Heart left ventricle (tissue), 16 donors: ENCODE results near the gene NMS. TPM values are rescaled to one million over a fixed set of nuclear protein-coding genes. Genes with fewer than 3 reads are reported as not detected.

Source experiments
- ATAC-seq, 4 donors: fragments of 200-7000 bp; cut with Tn5 transposase; one replicate each; pipeline ENCODE4 v1.9.1; 2020 to 2022; ENCODE audit warnings: moderate library complexity in 4 of 4, mild to moderate bottlenecking in 3 of 4, moderate number of reproducible peaks in 1 of 4
- DNase-seq, 5 donors: peaks; one replicate each; pipeline ENCODE4 v3.0.0-alpha.2; 2020
- H3K27ac ChIP-seq, 12 donors: fragments of 200-600 bp; sonication (generic) in 4 of 12; one replicate each; pipeline versions ENCODE4 v1.5.0 to v1.8.0; 2016 to 2022; ENCODE audit warnings: mild to moderate bottlenecking in 2 of 12
- H3K27me3 ChIP-seq, 9 donors: fragments of 200-600 bp; sonication (generic) in 2 of 9; one replicate each; pipeline versions ENCODE4 v1.5.1 to v1.8.0; 2016 to 2022; ENCODE audit warnings: mild to moderate bottlenecking in 3 of 9
- H3K36me3 ChIP-seq, 9 donors: fragments of 200-600 bp; sonication (generic) in 2 of 9; one replicate each; pipeline versions ENCODE4 v1.5.0 to v1.8.0; 2018 to 2022; ENCODE audit warnings: mild to moderate bottlenecking in 2 of 9
- H3K4me1 ChIP-seq, 12 donors: fragments of 200-600 bp; sonication (generic) in 4 of 12; one replicate each; pipeline versions ENCODE4 v1.5.0 to v1.8.0; 2016 to 2022; ENCODE audit warnings: mild to moderate bottlenecking in 3 of 12
- H3K4me3 ChIP-seq, 12 donors: fragments of 200-600 bp; sonication (generic) in 4 of 12; one replicate each; pipeline versions ENCODE4 v1.5.0 to v1.8.0; 2017 to 2022; ENCODE audit warnings: mild to moderate bottlenecking in 9 of 12, moderate library complexity in 4 of 12
- H3K9me3 ChIP-seq, 12 donors: fragments of 200-600 bp; sonication (generic) in 4 of 12; one replicate each; pipeline versions ENCODE4 v1.5.0 to v1.8.0; 2016 to 2022; ENCODE audit warnings: mild to moderate bottlenecking in 1 of 12
- POLR2A ChIP-seq, 2 donors: fragments of 450-650 bp; IDR thresholded peaks; one replicate each; pipeline ENCODE4 v1.6.1; 2017; ENCODE audit warnings: antibody characterized with exemption in 2 of 2, mild to moderate bottlenecking in 2 of 2, moderate library complexity in 2 of 2
- WGBS, 4 donors: extraction: QIAGEN DNeasy Blood & Tissue Kit in 2 of 4; methylation state at CpG; one replicate each; pipeline versions ENCODE4 v1.1.5 to v1.1.7; 2013 to 2018; 5-methylcytosine and 5-hydroxymethylcytosine counted together
- intact Hi-C, 10 donors: fragments of 100-400 bp; cut with DNase I; formaldehyde crosslinking; loops; one replicate each; pipeline versions ENCODE4 v1.11.1 to v1.14.2; 2022
- polyA plus RNA-seq, 2 donors: library from polyadenylated mRNA; stranded (reverse); fragments of 200-250 nt; gene quantifications; one replicate each; pipeline ENCODE4 v1.2.3, GENCODE V29; 2013
- total RNA-seq, 9 donors: library from RNA; depleted of rRNA in 2 of 9; stranded (reverse); fragments of >200 nt in 2 of 9; fragmentation: NEBNext Ultra II Directional in 3 of 9; extraction: Animal tissue kit (Norgen Biotek cat#: 25700) in 3 of 9; gene quantifications; one replicate each; pipeline versions ENCODE4 v1.1.0 to v1.2.4, GENCODE V29; 2016 to 2023
- TF ChIP-seq, protein P1 (sequence below), 12 donors: fragments of 200-600 bp; sonication (generic) in 4 of 12; IDR thresholded peaks; one replicate each; pipeline versions ENCODE4 v1.5.0 to v1.8.0; 2018 to 2022; ENCODE audit warnings: antibody characterized with exemption in 12 of 12, mild to moderate bottlenecking in 5 of 12
- donor health status: ischemic (EF 13 %, LVEDD 7.1; RV severe dilation, severe dysfunction).
- donor health status: healthy with polysubstance abuse.
- donor health status: DM: no; HTN: yes; CAD: no.
- donor health status: DM: no; HTN: no; CAD: no.
- donor health status: ischemic (EF 25% LVEDD 6.9; RV normal size, moderate dysfunction).
- donor health status: ischemic (EF 25% LVEDD 5.7; RV mildly dilated, moderate dysfunction).
- donor health status: healthy.
- donor health status: DM: yes; HTN: yes; CAD: no.
- donor health status: ischemic (EF 35%, LVEDD 5.7; RV mildly dilated, moderate dysfunction).
- donor health status: nonischemic (EF 11% LVEDD 7.7; RV severe dilation, severe dysfunction).
- donor health status: DM: yes; HTN: yes; CAD: no.
- donor health status: PGD.
- donor health status: ischemic (EF 29% LVEDD 5.4; RV normal size, mild dysfunction).
- donor health status: nonischemic (EF 23%, LVEDD 6.1; RV moderate dilation, normal function).

Gene NMS
- total and polyA plus RNA-seq, 11 donors: not detected

DNA sequence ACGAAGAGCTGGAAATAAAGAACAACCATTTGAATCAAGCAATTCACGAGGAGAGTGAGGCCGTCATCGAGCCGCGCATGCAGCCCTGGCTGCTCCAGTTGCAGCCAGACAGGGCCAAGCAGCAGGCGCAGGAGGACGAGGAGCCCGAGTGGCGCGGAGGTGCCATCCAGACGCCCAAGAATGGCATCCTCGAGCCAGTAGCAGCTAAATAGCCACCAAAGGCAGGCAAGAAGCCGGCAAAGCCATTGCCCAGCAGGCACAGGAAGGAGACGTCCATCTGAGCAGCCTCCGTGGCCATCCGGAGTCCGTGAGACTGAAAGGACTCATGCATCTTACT lies 43.9 kb upstream of the NMS start:
- no peak for ATAC-seq
- intact Hi-C loops: loop anchor here in 3 of 10 donors (5.0 to 10.0 kb wide), 2 partner anchors 136 to 138 kb away; partner anchors contain the start of gene PDCL3 (in 3 of the 3)
- Histone ChIP-seq H3K27ac (no peak overlapping the region), H3K4me3 (no peak overlapping the region), H3K27me3 (no peaks in the 10 kb centered on the region), H3K4me1 (peaks cover 0 to 6% (median 0%) of the 10 kb centered on the region in 12 donors), H3K9me3 (peaks cover 0 to 6% (median 0%) of the 10 kb centered on the region in 12 donors), H3K36me3 (no peaks in the 10 kb centered on the region)
- no peak for DNase-seq
- no peak for TF ChIP-seq POLR2A (IDR thresholded peaks at IDR 0.05)
- TF ChIP-seq, protein P1, sequence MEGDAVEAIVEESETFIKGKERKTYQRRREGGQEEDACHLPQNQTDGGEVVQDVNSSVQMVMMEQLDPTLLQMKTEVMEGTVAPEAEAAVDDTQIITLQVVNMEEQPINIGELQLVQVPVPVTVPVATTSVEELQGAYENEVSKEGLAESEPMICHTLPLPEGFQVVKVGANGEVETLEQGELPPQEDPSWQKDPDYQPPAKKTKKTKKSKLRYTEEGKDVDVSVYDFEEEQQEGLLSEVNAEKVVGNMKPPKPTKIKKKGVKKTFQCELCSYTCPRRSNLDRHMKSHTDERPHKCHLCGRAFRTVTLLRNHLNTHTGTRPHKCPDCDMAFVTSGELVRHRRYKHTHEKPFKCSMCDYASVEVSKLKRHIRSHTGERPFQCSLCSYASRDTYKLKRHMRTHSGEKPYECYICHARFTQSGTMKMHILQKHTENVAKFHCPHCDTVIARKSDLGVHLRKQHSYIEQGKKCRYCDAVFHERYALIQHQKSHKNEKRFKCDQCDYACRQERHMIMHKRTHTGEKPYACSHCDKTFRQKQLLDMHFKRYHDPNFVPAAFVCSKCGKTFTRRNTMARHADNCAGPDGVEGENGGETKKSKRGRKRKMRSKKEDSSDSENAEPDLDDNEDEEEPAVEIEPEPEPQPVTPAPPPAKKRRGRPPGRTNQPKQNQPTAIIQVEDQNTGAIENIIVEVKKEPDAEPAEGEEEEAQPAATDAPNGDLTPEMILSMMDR (IDR thresholded peaks at IDR 0.05): no peak
- WGBS, 4 donors: 83 to 89% (median 85%) methylated on average over 18 of the region's 18 CpGs

DNA sequence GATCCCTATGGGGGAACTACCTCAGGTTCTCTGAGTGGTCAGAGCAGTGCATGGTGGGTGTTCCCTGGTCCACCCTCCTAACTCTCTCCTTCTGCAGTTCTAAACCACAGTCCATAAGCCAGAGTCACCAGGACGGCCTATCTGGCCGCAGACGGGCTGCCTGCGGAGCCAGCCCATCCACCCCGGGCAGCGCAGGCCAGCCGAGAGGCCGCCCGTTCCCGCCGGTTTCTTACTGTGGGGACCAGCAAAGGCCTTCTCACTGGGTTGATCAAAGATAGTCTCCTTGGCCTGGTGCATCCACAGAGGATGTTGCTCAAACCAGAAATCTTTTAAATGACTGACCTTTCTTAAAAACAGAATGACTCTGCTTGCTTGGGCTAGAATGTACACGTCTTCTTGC lies 43.2 kb upstream of the NMS start:
- intact Hi-C loops: loop anchor here in 3 of 10 donors (5.0 to 10.0 kb wide), 2 partner anchors 135 to 138 kb away; partner anchors contain the start of gene PDCL3 (in 3 of the 3)
- no peak overlapping the region for H3K27ac ChIP-seq
- ATAC-seq (no peak), DNase-seq (no peak)
- peaks cover 0 to 6% (median 0%) of the 10 kb centered on the region in 12 donors for H3K9me3 ChIP-seq
- WGBS, 4 donors: 88 to 91% (median 88%) methylated on average over 12 of the region's 12 CpGs
- H3K27me3 ChIP-seq: no peaks in the 10 kb centered on the region
- H3K36me3 ChIP-seq: no peaks in the 10 kb centered on the region
- no peak overlapping the region for H3K4me3 ChIP-seq
- no peak for TF ChIP-seq POLR2A (IDR thresholded peaks at IDR 0.05)
- TF ChIP-seq, protein P1 (IDR thresholded peaks at IDR 0.05): no peak
- peaks cover 0 to 6% (median 0%) of the 10 kb centered on the region in 12 donors for H3K4me1 ChIP-seq

DNA sequence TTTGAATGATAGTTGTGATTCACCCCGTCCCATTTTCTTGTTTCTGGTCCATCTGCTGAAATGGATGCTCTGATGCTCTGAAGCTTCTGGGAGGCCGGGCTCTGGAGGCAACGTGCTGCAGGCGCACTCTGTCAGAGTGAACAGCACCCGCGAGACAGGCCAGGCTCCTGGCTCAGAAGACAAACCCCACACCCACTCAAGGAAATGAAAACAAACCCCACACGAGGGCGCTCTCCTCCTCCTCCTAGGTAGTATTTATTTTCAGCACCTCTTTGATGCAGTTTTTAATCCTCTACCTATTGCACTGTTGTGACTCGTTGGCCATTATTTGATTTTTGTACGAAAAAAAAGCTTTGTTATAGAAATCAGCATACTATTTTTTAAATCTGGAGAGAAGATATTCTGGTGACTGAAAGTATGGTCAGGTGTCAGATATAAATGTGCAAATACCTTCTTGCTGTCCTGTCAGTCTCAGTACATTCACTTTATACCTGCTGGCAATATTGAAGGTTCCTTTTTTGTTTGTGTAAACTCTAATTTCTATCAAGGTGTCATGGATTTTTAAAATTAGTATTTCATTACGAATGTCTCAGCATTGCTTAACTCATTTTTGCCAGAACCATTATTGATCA lies 42.5 kb upstream of the NMS start:
- Histone ChIP-seq H3K36me3 (no peaks in the 10 kb centered on the region), H3K4me1 (peaks cover 0 to 6% (median 0%) of the 10 kb centered on the region in 12 donors), H3K27me3 (no peaks in the 10 kb centered on the region), H3K27ac (no peak overlapping the region), H3K9me3 (peaks cover 0 to 6% (median 0%) of the 10 kb centered on the region in 12 donors), H3K4me3 (no peak overlapping the region)
- WGBS, 4 donors: 35 to 42% (median 37%) methylated on average over 11 of the region's 11 CpGs
- peak in 4 of 5 donors; percentile 40 to 72 (median 48) for DNase-seq
- TF ChIP-seq, protein P1 (IDR thresholded peaks at IDR 0.05): peak; percentile 23 to 63 (median 48)
- TF ChIP-seq POLR2A (IDR thresholded peaks at IDR 0.05): no peak
- intact Hi-C loops: loop anchor here in 3 of 10 donors (5.0 to 10.0 kb wide), 2 partner anchors 135 to 137 kb away; partner anchors contain the start of gene PDCL3 (in 3 of the 3)
- peak in 3 of 4 donors; percentile 68 to 85 (median 84) for ATAC-seq

DNA sequence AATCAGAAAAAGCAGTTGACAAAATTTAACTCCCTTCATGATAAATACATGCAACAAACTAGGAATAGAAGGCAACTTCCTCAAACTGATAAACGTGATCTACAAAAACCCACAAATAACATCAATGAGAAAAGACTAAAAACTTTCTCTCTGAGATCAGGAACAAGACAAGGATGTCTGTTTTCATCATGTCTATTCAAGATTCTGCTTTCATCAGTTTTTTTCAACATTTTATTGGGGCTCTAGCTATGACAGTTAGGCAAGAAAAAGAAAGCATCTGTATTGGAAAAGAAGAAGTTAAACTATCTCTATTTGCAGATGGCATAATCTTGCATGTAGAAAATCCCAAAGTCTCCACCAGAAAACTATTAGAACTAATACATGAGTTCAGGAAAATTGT lies 40.6 kb upstream of the NMS start:
- Histone ChIP-seq H3K27ac (no peak overlapping the region), H3K9me3 (peaks cover 0 to 6% (median 0%) of the 10 kb centered on the region in 12 donors), H3K27me3 (peaks cover 0 to 4% (median 0%) of the 10 kb centered on the region in 9 donors), H3K4me1 (peaks cover 0 to 6% (median 0%) of the 10 kb centered on the region in 12 donors), H3K36me3 (no peaks in the 10 kb centered on the region), H3K4me3 (no peak overlapping the region)
- DNase-seq (no peak), ATAC-seq (no peak)
- intact Hi-C loops: loop anchor here in 3 of 10 donors (5.0 to 10.0 kb wide), 2 partner anchors 133 to 135 kb away; partner anchors contain the start of gene PDCL3 (in 3 of the 3)
- TF ChIP-seq POLR2A (IDR thresholded peaks at IDR 0.05): no peak
- TF ChIP-seq, protein P1 (IDR thresholded peaks at IDR 0.05): no peak
- 55 to 73% (median 64%) methylated on average over 1 of the region's 1 CpG for WGBS, 4 donors
